HG03159 (cell line): ENCODE measurements around the gene PTPRD.

ENCODE experiments used
- ATAC-seq: cut with Tn5 transposase; IDR thresholded peaks from one replicate; pipeline ENCODE4 v1.9.1; 2021; ENCODE audit warnings: mild to moderate bottlenecking, moderate library complexity; ENCODE audit not compliant: unreplicated experiment

The PTPRD gene

DNA sequence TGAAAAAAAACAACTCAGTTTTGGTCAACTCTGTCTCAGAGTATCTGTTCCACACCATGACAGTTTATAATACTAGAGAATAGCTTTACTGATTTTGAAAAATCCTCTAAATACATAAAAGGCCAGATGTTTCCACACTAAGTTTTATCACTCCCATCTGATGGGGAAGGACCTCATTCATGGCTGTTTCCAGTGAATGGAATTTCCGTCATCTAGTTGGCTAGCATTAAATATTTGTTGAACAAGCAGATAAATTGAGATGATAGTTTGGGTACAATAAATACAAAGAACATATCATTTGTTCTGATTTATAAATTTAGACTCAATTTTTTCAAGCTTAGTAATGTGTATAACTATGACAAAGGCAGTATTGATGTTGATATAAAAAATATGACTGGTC, 408.5 kb downstream of the PTPRD start:
- ATAC-seq = no peak

DNA sequence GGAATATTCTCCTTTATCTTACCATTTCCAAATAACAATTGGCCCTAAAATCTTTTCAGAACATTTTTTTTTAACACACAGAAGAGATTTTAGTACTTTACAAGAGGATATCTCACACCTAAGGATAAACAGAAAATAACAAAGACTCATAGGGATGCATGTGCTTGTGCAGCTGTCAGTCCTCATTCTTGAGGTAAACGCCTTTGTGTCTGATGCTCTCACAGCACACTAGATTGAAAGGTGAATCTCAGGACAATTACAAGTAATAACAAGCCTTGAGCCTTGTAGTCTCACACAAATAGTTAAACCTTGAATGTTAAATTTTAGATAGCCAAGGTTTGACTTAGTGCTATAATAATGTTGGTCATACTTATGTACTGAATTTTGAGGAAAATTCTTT, 439.2 kb downstream of the PTPRD start:
- no peak for ATAC-seq

DNA sequence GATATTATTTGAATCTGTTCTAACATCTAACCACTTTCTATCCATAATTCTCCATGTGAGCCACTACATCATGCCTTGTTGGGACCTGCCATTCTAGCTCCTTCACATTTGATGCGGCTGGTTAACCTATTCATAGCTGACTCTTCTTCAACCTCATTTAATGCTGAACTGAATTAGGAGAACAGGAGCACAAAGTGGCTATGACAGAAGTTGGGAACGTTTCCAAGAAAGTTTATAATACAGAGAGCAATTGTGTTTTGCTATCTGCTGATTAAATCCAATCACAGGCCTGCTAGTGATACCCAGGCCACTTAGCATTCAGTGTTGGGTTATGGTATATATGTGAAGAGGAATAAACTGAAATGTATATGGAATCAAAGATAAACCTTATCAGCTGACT, 440.3 kb downstream of the PTPRD start:
- ATAC-seq = no peak

DNA sequence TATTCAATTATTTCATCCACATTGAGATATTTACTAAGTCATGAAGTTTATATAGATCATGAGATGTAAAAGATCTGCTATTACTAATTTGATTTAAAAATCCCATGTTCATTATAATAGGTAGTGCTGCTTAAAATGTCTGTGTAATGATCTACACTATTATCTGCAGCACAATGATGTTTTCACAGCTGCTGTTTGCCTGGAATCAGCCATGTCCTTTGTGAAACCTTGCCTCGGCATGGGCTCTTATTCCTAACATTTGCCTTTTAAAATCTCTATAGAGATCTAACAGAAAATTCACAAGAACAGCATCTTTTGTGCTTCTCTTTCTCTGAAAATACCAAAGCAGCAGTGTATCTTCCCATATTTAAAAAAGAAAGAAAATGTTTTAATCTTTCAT, 444.6 kb downstream of the PTPRD start:
- no peak for ATAC-seq

DNA sequence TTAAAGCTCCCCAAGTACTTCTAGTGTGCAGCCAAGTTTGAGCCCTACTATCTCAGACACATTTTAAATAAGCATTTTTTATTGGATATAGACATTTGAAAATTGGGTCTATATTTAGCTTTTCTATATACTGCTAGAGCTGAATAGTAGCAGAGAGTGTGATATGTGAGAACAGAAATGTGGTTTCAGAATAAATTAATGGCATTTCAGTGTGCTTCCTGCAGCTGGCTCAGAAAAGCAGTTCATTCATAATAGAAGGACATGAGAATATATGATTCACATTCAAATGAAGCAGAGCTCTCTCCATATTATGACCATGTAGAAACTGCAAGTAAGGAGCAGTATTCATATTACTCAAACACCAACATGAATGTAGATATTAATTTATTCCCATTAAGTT, 464.0 kb downstream of the PTPRD start:
- ATAC-seq = no peak

DNA sequence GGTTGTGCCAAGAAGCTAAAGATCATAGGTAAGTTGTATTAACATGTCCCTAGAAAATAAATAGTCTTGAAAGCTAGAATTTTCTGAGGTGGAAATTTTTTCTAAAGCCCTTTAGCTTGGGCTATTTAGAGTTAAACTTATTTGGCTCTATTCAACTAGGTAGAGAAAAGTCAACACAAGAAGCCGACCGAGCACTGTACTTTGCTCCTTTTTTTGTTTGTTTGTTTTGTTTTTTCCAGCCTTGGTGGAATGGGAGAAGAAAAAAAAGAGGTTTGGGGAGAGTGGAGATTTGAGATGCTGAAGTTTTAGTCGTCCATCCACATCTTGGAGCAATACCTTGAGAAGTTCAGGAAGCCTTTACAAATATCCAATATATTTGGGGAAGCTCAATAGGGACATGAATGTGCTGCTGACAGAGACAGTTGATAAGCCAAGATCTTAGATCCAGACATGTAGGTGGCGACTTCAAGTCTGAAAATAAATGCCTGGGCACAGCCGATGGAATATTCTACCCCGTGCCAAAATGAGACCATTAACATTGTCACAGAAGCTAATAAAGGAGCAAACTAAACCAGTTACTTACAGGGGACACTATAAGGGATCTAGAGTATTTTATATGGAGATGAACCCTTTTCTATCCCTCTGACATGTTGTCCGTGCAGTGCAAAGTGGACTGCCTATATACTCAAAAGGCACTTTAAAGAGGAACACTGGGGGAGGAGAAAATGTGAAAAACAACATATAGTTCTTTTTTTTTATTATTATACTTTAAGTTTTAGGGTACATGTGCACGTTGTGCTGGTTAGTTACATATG, 466.1 kb downstream of the PTPRD start:
- no peak for ATAC-seq

DNA sequence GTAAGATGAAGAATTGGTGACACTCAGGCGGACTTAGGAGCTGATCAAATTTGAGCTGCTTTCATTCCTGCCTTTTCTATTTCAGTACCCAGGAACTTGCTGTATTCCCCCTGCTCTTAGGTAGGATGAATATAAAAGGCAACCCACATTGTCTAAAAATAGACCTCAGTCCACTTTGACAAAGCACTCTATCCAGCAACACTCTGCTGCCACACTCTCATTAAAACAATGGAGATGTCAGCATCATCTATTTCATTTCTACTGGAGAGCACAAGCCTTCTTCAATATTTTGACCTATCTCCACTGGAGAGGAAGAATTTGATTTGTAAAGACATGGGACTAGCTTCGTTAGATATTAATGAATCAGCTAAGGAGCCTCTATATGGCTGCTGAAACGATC, 468.4 kb downstream of the PTPRD start:
- ATAC-seq = no peak

DNA sequence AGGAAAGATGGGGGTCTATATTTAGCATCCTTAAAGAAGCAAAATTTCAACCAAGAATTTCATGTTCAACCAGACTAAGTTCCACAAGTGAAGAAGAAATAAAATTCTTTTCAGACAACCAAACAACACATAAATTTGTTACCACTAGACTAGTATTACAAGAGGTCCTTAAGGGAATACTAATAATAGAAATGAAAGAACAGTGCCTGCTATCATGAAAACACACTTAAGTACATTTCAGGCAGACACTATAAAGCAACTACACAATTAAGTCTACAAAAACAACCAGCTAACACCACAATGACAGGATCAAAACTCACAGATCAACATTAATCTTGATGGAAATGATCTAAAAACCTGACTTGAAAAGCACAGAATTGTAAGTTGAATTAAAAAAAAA, 477.2 kb downstream of the PTPRD start:
- no peak for ATAC-seq

DNA sequence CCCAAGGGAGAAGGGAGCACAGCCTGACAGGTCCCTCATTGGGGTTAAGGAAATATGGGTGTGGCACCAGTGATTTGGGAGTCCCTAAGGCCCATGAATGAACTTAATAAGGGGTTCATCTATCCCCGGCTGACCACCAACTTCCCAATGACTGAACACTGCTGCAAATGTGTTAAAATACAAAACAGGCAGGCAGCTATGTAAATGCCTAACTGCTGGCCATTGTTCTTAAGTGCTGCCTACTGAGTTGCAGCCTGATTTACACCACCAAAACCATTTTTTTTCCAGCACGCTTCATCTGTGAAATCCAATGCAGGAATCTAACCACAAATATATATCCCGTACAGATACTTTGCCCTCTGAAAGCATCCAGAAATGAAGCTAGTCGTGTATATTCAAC, 478.5 kb downstream of the PTPRD start:
- ATAC-seq = no peak

DNA sequence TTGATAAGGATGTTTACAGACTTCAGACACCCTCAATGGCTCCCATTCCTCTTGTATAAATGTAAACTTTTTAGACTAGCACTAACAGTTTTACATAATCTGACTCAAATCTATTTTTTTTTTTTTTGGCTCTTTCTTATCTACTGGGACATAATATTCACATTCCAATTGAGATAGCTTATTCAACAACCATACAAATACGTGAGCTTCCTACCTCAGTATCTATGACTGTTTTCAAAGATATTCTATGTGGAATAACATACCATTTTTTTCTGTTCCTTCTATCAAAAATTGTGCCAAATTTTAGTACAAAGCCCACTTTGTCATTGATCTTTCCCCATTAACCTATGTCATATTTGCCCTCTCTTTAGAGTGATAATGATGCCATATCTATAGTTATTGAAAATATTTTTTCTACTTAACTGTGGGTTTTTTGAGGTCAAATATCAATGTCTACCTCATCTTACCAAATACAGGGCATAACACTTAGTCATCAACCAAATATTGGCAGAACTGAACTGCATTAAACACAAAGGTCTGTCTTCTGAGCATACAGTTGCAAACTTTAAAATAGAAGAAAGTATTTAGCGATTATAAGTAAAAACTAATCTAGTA, 482.6 kb downstream of the PTPRD start:
- no peak for ATAC-seq

DNA sequence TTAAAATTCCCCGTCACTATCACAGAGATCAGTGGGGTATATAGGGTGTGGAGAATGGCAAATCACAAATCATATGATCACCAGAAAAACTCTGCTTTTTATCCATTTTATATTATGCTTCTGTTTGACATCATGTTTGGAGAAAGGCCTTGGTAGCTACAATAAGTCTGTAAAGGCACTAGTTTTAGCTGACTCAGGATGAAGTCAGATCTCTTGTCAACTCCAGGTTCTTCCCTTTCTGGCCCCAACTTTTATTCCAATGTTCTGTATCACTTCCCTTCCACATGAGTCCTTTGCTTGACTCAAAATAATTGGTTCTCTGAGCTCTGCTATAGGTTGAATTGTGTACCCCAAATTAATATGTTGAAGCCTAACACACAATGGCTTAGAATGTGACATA, 484.9 kb downstream of the PTPRD start:
- ATAC-seq = no peak

DNA sequence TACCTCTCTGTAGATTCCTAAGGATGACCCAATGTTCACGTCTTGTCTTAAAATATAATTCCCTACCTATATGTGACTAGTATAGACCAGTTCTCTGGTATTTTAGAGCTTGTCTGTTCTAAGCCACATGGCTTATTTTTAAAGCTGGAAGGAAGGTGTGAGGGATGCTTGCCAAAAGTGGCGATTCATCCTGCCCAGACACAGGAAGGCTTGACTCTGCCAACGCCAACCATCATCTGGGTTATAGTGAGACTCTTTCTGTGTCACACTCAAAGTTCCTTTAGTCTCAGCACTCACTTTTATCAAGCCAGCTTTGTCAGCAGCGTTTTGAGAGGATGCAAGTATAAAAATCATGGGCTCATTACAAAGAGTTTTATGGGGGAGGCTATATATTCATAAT, 500.0 kb downstream of the PTPRD start:
- no peak for ATAC-seq

DNA sequence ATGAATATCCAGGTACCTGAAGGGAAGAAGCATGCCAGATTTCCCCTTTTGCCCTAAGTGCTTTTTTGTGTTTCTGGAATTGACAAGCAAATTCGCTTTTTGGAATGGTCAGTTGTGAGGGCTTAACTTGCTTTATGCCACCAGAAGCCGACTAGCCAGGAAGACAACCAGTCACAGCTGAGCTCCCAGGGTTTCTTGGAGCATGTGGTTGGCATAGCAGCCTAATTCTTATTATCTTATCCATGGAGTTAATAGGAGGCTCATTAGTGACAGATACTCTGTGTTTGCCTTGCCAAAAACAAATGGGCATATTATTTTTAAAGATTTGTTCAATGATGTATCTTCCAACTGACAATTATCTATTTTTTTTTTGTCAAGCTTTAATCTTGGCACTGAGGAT, 500.7 kb downstream of the PTPRD start:
- ATAC-seq = no peak

DNA sequence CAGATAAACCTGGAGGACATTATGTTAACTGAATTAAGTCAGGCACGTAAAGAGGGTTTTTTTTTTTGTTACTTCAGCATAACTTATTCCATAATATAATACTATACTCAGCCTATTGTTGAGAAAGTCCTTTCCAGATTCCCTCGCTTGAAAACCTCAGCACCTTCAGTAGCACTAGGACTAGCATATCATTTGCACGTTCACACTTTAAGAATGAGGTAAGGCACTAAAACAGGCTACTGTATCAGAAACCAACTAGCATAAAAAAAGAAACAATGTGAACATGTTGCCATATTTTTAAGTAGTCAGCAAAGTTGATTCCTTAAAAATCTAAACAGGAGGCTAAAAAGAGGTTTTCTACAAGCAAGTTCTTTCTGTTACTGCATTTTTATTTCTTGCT, 504.0 kb downstream of the PTPRD start:
- no peak for ATAC-seq

DNA sequence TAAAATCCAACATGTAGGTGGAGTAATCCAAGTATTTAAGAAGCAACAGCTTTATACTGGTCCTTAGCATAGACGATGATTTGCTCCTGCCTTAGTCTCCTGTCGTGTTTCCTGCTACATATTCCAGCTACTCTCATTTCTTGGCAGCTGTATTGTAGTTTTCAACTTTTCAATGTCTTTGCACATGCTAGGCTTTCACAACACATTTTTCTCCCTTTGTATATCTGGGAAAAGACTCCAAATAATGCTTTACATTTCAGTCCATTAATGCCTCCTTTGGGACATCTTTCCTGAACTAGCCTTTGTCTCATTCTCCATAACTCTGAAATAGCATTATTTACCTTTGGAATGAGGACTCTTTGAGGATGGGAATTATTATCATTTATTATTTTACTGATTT, 508.0 kb downstream of the PTPRD start:
- ATAC-seq = no peak

DNA sequence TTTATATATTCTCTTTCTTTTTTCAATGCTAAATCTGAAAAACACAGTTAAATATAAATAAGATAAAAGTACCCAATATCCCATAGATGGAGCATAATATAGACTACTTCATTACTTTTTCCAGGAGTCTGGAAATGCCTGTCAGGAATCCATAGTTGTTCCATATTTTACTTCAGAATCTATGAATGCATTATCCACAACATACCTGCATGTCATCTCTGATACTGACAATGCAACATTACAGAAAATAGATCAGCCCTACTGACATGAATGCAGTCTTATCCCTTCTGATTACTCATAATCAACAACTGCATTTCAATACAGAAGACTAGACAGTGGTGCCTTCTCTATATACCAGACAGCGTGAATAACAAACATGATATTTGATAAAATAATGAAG, 517.6 kb downstream of the PTPRD start:
- ATAC-seq = no peak

DNA sequence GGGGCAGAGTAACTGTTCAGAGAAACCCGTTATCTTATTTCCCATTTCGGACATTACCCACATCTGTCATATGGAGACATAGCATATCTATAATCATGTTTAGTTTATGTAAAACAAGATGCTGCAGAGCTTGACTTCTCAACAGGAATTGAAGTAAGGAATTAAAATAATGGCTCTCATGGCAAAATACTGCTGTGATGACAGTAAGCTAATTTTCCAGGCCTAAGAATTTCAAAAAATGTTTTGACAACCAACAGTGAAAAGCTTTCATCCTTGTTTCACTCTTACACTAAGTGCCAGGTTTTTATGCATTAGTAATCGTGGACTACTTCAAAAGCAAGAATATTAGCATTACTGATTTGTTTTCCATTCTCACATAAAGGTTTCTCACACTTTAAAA, 518.2 kb downstream of the PTPRD start:
- no peak for ATAC-seq

DNA sequence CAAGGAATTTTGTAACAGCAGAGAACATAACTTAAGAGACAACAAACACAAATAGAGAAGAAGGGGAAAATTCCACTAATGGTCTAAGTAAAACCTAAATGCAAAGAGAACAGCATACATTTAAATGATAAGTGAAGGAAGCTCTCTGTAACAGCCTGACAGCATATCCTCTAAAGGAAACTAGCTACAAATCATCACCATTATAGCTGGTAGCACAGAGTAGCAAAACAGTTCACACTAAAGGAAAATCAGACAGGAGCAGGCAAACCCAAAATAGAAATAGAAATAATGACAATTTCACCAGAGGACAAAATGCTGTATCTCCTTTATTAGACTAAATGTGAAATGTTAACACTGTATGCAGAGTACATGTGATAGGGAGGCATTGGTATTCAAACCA, 532.8 kb downstream of the PTPRD start:
- no peak for ATAC-seq

DNA sequence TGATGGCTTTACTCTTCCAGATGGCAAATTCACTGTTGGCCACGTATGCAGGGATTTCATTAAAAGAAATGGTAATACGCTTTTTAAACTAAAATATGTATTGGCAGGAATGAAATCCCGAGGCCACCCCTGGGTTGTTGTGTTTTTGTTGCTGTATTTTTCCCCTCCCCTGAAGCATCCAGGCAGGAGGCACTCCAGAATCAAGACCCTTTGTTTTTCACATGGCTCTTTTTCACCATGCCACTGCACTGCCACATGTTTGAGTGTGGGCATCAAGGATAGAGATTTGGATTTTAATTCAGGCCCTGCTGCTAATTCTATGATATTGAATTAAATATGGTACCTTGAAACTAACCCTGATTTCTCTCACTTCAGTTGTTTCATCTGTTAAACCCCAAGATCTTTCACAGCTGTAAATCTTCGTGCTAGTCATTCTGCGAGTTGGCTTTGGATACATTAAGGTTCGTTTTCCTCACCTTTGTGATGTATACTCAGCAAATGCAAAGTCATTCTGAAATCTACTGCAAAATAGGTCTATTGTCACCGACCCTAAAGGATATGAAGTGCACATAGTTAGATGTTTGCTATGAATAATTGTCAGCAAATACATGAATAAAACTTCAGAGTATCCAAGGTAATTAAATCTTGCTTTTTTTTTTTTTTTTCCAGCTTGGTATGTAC, 533.4 kb downstream of the PTPRD start:
- ATAC-seq = peak; percentile 64

DNA sequence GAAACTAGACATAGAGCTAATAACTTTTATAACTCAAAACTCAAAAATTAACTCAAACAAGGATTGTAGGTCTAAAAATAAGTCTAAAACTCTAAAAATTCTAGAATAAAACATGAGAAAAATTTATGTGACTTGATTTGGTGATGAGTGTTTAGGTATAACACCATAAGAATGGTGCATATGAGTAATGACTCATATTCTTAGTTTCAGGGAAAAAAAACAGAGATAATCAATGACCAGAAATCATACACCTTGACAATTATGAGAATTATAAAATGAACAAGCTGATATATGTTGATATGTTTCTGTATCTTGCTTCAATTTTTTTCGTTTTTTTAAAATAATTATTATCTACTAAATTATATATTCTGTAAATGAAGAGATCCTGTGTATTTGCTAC, 541.2 kb downstream of the PTPRD start:
- peak; percentile 54 for ATAC-seq

DNA sequence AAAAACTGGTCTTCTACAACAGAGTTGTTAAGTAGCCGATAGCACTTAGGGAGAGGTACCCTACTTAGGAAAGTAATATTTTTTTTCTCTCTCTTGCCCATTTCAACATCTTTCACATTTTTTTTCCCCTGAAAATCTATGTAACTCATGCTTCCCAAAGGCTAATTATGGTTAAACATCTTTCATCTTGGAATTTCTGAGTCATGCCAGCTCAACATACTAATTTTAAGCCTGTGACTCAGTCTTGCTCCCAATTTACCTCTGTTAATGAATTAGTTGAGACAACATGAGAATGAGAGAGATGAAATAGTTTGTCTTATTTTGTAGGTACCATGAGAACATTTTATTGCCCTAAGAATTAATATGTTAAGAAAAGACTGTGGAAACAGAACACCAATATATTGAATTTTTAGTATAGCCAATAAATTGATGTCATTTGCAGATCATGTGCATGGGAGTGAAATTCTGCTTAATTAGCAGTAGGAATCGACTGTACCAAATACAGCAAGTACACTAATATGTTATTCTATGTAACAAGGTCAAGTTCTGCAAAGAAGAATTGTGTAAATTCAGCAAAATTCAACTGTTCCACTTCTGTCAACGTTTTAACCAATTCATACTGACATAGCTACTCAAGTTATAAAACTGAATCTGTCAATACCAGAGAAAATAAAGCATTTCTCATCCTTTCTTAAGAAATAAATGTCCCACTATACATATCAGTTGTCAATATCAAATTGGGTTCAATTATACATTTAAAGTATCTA, 550.0 kb downstream of the PTPRD start:
- ATAC-seq = no peak

DNA sequence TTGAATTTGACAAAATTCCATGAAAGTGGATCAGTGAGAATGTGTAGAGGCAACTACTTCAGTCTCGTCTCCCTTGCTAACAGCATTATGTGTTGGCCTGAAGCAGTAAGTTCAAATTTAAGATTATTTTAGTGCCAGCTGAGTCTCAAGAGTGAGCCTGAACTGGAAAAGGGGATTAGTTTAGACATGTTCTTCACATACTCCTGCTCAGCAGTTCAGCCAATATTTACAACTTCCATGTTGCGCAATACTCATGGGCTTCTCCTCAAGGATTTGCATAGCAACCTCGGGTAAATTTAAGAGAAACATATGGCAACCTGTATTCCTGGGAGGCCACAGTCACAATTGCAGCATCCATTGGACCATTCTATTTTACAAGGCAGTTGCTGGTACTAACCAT, 553.8 kb downstream of the PTPRD start:
- no peak for ATAC-seq
